ENCODE measurements around the gene SEH1L. TPM values are rescaled to one million over a fixed set of nuclear protein-coding genes. Genes with fewer than 3 reads are reported as not detected.
"Not testable (repeated sequence)": the region's sequence is repeated elsewhere in the genome, so short reads cannot be mapped to it uniquely, and the experiment has no call there.

Gene SEH1L
- total RNA-seq, 2 donors from 2014 or later = 67.2 to 102 TPM

- DNase-seq (ENCODE audit: low spot score) = no peak
- H3K27me3 Mint-ChIP-seq = no peaks in the 10 kb centered on the region
- H3K4me3 Mint-ChIP-seq = peak overlapping the region; percentile 93
- H3K9me3 Mint-ChIP-seq = no peaks in the 10 kb centered on the region
- H3K4me1 Mint-ChIP-seq (ENCODE audit: low read depth in 2 of 2) = peaks cover 15 to 32% of the 10 kb centered on the region in 2 donors
- peaks cover 10% of the 10 kb centered on the region for H3K36me3 Mint-ChIP-seq
- H3K27ac Mint-ChIP-seq = peak overlapping the region; percentile 86 to 95
- no peak for ATAC-seq
These were observed 44.0 kb downstream of the SEH1L start for GRCh38 chr18:12991821-12992179.

DNA sequence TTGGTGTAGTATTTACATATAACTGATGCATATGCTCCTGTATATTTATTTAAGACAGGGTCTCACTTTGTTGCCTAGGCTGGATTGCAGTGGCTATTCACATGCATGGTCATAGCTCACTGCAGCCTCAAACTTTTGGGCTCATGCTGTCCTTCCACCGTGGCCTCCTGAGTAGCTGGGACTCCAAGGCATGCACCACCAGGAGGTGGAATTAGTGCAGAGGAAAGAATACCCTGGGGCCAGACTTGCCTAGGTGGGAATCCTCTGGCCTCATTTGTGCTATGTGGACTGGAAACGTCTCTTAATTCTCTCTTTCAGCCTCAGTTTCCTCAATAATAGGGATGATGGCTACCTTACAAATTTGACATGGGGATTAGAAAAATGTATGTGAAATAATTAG is 45.6 kb downstream of the SEH1L start:
- DNase-seq (ENCODE audit: low spot score) (no peak), ATAC-seq (no peak)
- H3K27ac Mint-ChIP-seq = no peak overlapping the region
- peaks cover 7% of the 10 kb centered on the region for H3K36me3 Mint-ChIP-seq
- H3K27me3 Mint-ChIP-seq = no peaks in the 10 kb centered on the region
- peak overlapping the region; percentile 93 for H3K4me3 Mint-ChIP-seq
- peaks cover 21 to 33% of the 10 kb centered on the region in 2 donors for H3K4me1 Mint-ChIP-seq (ENCODE audit: low read depth in 2 of 2)
- no peaks in the 10 kb centered on the region for H3K9me3 Mint-ChIP-seq

DNA sequence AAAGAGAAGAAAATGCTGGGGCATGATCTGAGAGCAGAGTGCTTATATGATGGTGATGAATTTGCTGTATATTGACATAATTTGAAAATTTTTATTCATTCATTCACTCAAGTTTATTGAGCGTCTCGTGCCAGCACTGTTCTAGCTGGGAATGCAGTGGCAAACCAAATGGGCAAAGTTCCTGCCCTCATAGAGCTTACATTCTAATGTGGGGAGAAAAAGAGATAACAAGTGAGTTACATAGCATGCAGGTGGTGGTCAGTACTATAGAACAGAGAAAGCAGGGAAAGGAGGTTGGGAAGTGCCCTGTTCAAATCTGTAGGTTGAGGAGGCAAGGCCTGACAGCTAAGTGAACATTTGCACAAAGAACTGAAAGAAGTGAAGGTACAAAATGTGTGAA is 47.6 kb downstream of the SEH1L start:
- Mint-ChIP-seq H3K27me3 (no peaks in the 10 kb centered on the region), H3K9me3 (no peaks in the 10 kb centered on the region), H3K27ac (no peak overlapping the region), H3K36me3 (peaks cover under 1% of the 10 kb centered on the region), H3K4me1 (ENCODE audit: low read depth in 2 of 2) (peaks cover 13 to 28% of the 10 kb centered on the region in 2 donors), H3K4me3 (no peak overlapping the region)
- ATAC-seq = no peak
- no peak for DNase-seq (ENCODE audit: low spot score)

DNA sequence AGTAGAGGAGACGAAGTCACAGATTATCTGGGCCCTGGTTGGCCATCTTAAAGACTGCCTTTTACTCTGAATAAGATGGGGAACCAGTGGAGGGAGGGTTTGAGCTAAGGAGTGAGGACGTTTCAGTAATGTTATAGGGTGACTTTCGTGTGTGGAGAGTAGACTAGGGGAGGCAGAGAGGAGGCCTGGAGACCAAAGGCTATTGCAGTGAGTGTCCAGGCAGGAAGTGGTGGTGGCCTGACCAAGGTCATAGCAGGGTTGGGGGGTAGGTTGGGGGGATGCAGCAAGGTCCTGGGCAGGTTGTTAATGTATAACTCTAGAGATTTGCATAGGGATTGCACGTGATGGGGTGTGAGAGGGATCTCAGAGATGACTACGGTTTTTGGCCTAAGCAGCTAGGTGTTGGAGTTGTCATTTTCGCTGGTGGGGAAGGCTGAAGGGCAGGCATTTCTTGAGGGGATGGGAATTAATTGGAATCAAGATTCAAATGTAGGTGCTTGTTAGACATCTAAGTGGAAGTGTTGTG is 48.2 kb downstream of the SEH1L start:
- DNase-seq (ENCODE audit: low spot score) = no peak
- H3K36me3 Mint-ChIP-seq = no peaks in the 10 kb centered on the region
- H3K27ac Mint-ChIP-seq = no peak overlapping the region
- no peaks in the 10 kb centered on the region for H3K27me3 Mint-ChIP-seq
- H3K9me3 Mint-ChIP-seq = no peaks in the 10 kb centered on the region
- peaks cover 10 to 22% of the 10 kb centered on the region in 2 donors for H3K4me1 Mint-ChIP-seq (ENCODE audit: low read depth in 2 of 2)
- H3K4me3 Mint-ChIP-seq = no peak overlapping the region
- ATAC-seq = no peak

- peaks cover 10 to 17% of the 10 kb centered on the region in 2 donors for H3K4me1 Mint-ChIP-seq (ENCODE audit: low read depth in 2 of 2)
- no peak overlapping the region for H3K4me3 Mint-ChIP-seq
- no peak overlapping the region for H3K27ac Mint-ChIP-seq
- H3K9me3 Mint-ChIP-seq = no peaks in the 10 kb centered on the region
- H3K36me3 Mint-ChIP-seq = no peaks in the 10 kb centered on the region
- ATAC-seq (no peak), DNase-seq (ENCODE audit: low spot score) (no peak)
- H3K27me3 Mint-ChIP-seq = no peaks in the 10 kb centered on the region
These were observed 49.0 kb downstream of the SEH1L start for GRCh38 chr18:12996661-12997292.

- H3K36me3 Mint-ChIP-seq; H3K27ac Mint-ChIP-seq; H3K9me3 Mint-ChIP-seq; ATAC-seq; H3K4me3 Mint-ChIP-seq; DNase-seq (ENCODE audit: low spot score); H3K27me3 Mint-ChIP-seq: not testable (repeated sequence)
- H3K4me1 Mint-ChIP-seq (ENCODE audit: low read depth in 2 of 2) = peaks cover 10 to 12% of the 10 kb centered on the region in 2 donors
These were observed 49.5 kb downstream of the SEH1L start for GRCh38 chr18:12997330-12997729.

DNA sequence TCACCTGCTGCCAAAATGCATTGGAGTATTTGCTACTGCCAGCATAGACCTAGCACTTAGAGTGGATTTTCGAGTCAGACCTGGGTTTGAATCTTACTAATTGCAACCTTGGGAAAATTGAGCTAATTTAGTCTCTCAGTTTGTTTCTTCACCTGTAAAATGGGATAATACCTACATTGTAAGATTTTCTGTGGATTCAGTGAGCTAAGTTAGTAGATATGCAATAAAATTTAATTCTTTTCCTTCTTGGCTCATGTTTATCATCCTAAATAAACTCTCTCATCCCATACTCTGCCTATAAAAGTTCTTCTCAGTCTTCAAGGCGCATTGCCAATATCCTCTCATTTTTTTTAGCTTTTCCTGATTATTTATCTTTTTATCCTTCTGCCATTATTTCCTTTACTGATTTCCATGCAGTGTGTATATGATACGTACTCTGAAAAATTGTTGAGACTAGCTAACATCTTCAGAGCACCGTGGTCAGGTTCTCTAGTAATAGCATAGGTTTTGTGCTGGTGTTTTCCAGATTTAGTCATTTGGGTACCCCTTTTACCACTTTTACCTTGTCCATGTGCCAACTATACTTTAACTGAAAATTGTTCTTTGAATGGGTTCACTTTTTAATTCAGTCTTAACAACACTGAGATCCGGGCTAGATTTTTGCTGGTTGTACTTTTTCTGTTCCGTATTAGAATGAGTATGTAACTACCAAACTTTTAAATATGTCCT is 50.7 kb downstream of the SEH1L start:
- peak in 1 of 2 donors; percentile 75 for ATAC-seq
- Mint-ChIP-seq H3K27me3 (no peaks in the 10 kb centered on the region), H3K9me3 (no peaks in the 10 kb centered on the region), H3K4me1 (ENCODE audit: low read depth in 2 of 2) (peaks cover 5 to 10% of the 10 kb centered on the region in 2 donors), H3K27ac (peak overlapping the region; percentile 7 to 23), H3K4me3 (peak overlapping the region; percentile 40), H3K36me3 (no peaks in the 10 kb centered on the region)
- no peak for DNase-seq (ENCODE audit: low spot score)

DNA sequence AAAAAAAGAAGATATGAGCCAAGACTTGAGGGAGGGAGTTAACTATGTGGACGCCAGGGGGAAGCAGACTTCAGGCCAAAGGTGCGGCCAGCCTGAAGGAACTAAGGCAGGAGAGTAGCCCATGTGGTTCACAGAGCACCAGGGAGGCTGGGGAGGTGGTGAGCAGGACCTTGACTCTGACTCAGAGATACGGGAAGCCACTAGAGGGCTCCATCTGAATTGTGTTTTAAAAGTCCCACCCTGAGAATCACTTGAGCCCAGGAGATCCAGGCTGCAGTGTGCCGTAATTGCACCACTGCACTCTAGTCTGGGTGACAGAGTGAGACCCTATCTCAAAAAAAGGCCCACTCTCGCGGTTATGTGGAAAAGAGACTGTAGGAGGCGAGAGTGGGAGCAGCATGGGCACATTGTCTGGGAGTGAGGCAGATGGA is 55.7 kb downstream of the SEH1L start:
- DNase-seq (ENCODE audit: low spot score) (no peak), ATAC-seq (no peak)
- Mint-ChIP-seq H3K4me1 (ENCODE audit: low read depth in 2 of 2) (peaks cover 15 to 16% of the 10 kb centered on the region in 2 donors), H3K9me3 (no peaks in the 10 kb centered on the region), H3K27me3 (no peaks in the 10 kb centered on the region), H3K36me3 (peaks cover 12% of the 10 kb centered on the region), H3K4me3 (no peak overlapping the region), H3K27ac (no peak overlapping the region)

DNA sequence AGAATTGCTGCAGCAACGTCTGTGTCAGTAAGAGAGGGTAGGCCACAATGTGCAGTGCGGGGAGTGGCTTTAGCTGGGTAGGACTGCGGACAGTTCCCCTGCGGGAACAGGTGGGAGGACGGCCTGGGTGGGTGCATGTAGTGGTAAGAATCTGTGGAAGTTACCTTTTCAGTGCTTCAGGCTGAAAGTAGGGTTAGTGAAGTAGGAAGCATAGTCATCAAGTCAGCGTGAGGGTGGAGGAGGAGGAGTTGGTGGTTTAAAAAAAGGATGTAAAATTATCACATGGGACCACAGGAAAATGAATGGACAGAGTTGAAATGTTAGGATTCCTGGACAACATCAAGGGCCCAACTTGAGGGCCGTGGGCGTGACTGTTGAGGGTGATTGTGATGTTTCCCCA is 56.6 kb downstream of the SEH1L start:
- Mint-ChIP-seq H3K36me3 (peaks cover 12% of the 10 kb centered on the region), H3K4me1 (ENCODE audit: low read depth in 2 of 2) (peaks cover 11 to 12% of the 10 kb centered on the region in 2 donors), H3K27ac (no peak overlapping the region), H3K4me3 (no peak overlapping the region), H3K27me3 (no peaks in the 10 kb centered on the region), H3K9me3 (no peaks in the 10 kb centered on the region)
- ATAC-seq = no peak
- no peak for DNase-seq (ENCODE audit: low spot score)

DNA sequence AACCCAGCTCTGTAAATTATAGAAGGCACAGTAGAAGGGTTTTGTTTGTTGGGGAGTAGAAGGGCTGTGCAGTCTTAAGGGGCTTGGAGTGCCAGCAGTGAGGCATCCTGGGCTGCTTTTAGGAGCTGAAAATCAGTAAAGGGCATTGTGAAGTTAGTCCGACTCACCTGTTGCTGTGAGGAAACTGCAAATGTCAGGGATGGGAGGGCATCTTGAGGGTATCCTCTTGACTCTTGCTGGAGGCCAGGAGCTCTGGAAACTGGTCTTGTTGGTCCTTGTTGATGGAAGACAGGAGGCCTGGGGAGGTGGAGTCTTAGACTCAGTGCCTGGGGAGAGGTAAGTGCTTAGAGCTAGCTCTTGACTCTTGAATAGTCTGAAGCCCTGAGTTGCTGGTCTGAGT is 57.5 kb downstream of the SEH1L start:
- Mint-ChIP-seq H3K9me3 (no peaks in the 10 kb centered on the region), H3K36me3 (peaks cover 12% of the 10 kb centered on the region), H3K4me3 (no peak overlapping the region), H3K27me3 (no peaks in the 10 kb centered on the region), H3K4me1 (ENCODE audit: low read depth in 2 of 2) (peaks cover 11 to 12% of the 10 kb centered on the region in 2 donors), H3K27ac (no peak overlapping the region)
- ATAC-seq (no peak), DNase-seq (ENCODE audit: low spot score) (no peak)

DNA sequence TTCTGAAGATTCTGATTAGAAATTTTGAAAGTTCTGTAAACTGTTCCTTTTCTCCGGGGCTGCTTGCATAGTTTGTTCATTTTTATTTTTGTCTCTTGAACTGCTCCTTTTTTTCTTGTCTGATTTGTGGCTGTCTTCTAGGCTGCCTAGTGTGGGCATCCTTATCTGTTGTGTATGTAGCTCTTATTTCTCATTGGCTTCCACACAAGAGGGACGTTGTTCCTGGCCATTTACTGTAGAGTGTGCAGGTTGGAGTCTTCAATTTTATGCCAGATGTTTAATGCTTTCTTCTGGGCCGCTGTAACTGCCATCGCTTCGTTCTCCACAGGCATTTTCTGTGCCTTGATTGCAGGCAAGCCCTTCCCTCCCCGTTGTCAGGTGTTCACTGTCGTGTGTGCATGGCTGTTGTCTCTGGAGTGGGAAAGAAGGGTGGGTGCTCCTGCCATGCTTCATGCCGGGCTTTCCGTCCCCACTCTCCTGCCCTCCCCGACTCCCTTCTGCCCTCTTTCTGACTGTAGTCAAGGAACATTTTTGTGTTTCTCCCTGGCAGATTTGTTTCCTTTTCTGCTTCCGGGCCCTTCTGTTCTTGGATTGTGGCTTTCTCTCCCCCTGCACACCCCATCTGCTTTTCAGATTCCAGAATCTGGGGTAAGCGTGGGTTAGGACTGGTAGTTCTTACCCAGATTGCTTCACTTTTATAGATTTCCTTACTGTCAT is 58.9 kb downstream of the SEH1L start:
- Mint-ChIP-seq H3K4me3 (no peak overlapping the region), H3K36me3 (peaks cover 13% of the 10 kb centered on the region), H3K9me3 (no peaks in the 10 kb centered on the region), H3K27ac (no peak overlapping the region), H3K27me3 (no peaks in the 10 kb centered on the region), H3K4me1 (ENCODE audit: low read depth in 2 of 2) (peaks cover 11 to 12% of the 10 kb centered on the region in 2 donors)
- no peak for ATAC-seq
- DNase-seq (ENCODE audit: low spot score) = no peak

DNA sequence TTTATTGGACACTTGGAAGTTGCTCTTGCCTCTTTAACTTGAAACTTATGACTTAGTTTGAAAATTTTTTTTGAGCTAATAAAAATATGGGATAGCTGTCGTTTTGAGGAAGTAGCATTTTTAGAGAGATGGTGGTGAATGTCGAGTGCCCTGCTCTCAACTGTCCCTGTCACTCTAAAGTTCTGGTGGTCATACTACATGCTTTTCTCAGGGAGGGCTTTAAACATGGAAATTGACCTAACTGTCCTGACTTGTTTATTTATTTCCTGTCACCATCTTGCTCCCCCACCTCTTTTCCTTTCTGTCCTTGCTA is 59.4 kb downstream of the SEH1L start:
- ATAC-seq (no peak), DNase-seq (ENCODE audit: low spot score) (no peak)
- peak overlapping the region in 1 of 2 donors; percentile 15 for H3K27ac Mint-ChIP-seq
- no peak overlapping the region for H3K4me3 Mint-ChIP-seq
- peaks cover 16% of the 10 kb centered on the region for H3K36me3 Mint-ChIP-seq
- H3K4me1 Mint-ChIP-seq (ENCODE audit: low read depth in 2 of 2) = peaks cover 11 to 12% of the 10 kb centered on the region in 2 donors
- H3K9me3 Mint-ChIP-seq = no peaks in the 10 kb centered on the region
- no peaks in the 10 kb centered on the region for H3K27me3 Mint-ChIP-seq

GRCh38 chr18:13011719-13012118 is 63.9 kb downstream of the SEH1L start:
- Mint-ChIP-seq H3K9me3 (no peaks in the 10 kb centered on the region), H3K4me3 (no peak overlapping the region), H3K4me1 (ENCODE audit: low read depth in 2 of 2) (peaks cover 9% of the 10 kb centered on the region in 2 donors), H3K36me3 (peaks cover 13% of the 10 kb centered on the region), H3K27ac (no peak overlapping the region), H3K27me3 (no peaks in the 10 kb centered on the region)
- ATAC-seq = no peak
- no peak for DNase-seq (ENCODE audit: low spot score)

DNA sequence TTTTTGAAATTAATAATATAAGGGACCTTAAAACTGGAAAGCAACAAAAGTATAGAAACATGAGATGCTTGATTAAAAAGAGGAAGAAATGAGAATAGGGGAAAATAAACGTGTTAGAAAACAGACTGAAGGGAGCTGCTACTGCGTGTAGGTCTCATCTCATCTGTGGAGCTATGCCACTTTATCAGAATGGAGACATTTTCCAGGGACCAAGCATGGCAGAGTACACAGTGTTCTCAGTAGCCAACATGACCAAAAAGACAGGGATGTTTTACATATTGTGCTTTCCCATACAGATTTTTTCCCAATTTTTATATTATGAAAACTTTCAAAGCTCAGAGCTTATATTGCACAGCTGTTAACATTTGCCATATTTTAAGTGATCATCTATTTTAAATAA is 66.4 kb downstream of the SEH1L start:
- Mint-ChIP-seq H3K27me3 (no peaks in the 10 kb centered on the region), H3K4me3 (no peak overlapping the region), H3K9me3 (no peaks in the 10 kb centered on the region), H3K27ac (no peak overlapping the region), H3K4me1 (ENCODE audit: low read depth in 2 of 2) (no peaks in the 10 kb centered on the region), H3K36me3 (peaks cover 21% of the 10 kb centered on the region)
- no peak for ATAC-seq
- no peak for DNase-seq (ENCODE audit: low spot score)
